Measurements from ENCODE around the gene LRTM2. TPM values are rescaled to one million over a fixed set of nuclear protein-coding genes. Genes with fewer than 3 reads are reported as not detected.

LRTM2 gene
- total RNA-seq, 1 experiment from 2014 or later = not detected

DNA sequence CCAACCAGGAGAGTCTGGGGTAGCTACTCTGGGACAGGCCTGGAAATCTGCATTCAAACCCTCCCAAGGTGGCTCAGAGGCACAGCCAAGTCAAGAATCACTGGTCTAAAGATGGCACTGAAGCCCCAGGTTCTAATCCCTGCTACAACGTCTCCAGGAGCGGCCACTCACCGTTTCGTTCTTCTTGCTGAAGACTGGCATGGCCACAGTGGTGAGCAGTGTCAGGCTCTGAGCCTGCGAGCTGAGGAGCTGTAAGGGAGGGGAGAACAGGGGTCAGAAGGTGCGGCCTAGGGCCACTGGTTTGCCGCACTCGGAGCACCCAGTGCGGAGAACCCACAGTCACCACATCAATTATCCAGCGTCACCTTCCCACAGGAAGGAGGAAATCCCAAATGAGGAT lies 59.3 kb downstream of the LRTM2 start:
- DNase-seq = no peak
- H3K27me3 ChIP-seq = no peaks in the 10 kb centered on the region

DNA sequence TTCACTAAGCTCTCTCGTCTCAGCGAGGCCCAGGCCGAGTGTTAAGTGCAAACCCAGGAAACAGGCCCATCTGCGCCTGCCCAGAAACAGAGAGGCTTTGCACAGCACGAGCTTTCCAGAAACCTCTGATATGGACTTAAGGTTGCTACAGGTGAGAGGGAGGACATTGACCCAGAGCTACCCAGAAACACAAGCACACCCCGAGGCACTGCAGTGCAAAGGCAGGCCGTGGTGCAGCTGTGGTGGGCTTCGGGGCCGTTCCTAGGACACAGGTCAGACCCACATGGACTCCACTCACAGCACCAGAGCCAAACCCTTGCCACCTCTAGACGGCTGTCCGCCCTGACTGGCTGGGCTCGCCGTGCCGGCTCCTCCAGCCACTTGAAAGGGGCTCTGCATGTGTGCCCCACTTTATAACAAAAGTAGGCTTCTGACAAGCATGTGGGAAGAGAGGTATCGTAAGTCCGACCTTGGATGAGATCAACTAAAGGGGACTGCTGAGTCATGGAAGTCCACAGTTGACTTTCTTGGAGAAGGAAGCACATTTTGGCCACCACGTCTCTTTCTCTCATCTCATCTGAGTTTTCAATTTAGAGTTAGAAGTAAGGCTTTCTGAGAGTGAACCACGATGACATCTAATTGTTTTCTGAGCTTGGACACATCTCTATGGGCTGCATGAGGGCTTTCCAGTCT lies 59.9 kb downstream of the LRTM2 start:
- no peaks in the 10 kb centered on the region for H3K4me1 ChIP-seq
- no peak overlapping the region for H3K27ac ChIP-seq
- H3K36me3 ChIP-seq = no peaks in the 10 kb centered on the region
- no peak overlapping the region for H3K4me3 ChIP-seq
- no peaks in the 10 kb centered on the region for H3K9me3 ChIP-seq (replicated peaks)
- no peaks in the 10 kb centered on the region for H3K27me3 ChIP-seq
- no peak for DNase-seq

More for the DNA sequence above, 59.3 kb downstream of the LRTM2 start:
- Histone ChIP-seq H3K9me3 (replicated peaks) (no peaks in the 10 kb centered on the region), H3K4me3 (no peak overlapping the region), H3K27ac (no peak overlapping the region), H3K4me1 (no peaks in the 10 kb centered on the region), H3K36me3 (no peaks in the 10 kb centered on the region)

DNA sequence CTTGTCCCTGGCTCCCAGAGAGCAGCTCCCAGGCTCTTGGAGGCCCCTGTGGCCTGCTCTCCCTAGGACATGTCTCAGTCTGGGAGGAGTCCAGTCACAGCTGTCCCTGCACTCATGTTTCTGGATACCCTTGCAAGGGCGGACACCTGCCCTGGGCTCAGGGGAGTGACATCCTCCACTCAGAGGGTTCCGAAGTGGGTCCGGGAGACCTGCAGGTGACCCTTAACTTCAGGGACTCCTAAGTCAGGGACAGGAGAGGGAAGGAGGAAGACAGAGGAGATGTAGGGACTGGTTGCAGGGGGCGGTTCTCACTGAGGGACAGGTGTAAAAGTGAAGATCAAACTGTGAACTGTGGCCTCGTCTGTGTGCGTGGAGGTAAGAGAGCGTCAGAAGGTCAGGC lies 60.5 kb downstream of the LRTM2 start:
- DNase-seq = no peak
- no peak overlapping the region for H3K4me3 ChIP-seq
- no peak overlapping the region for H3K27ac ChIP-seq
- H3K9me3 ChIP-seq (replicated peaks) = no peaks in the 10 kb centered on the region
- H3K4me1 ChIP-seq = no peaks in the 10 kb centered on the region
- no peaks in the 10 kb centered on the region for H3K27me3 ChIP-seq
- H3K36me3 ChIP-seq = no peaks in the 10 kb centered on the region

DNA sequence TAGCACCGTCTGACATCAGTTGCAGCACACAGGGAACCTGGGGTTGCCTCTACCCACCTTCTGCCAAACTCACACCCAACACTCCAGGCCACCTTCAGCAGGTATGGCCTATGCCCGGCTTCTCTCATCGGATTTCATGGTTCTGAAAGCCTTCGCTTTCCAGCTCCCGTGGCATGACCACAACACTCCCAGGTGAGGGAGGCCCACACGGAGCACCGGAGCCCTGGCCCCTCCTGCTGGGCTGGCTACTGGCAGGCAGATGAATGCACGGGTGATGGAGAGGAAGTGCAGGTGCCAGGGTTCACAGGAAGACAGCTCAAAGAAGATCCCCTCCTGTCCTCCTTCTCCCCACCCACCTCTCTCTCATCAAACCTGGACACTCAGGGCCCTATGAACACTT lies 60.9 kb downstream of the LRTM2 start:
- no peak for DNase-seq
- Histone ChIP-seq H3K36me3 (no peaks in the 10 kb centered on the region), H3K4me1 (no peaks in the 10 kb centered on the region), H3K4me3 (no peak overlapping the region), H3K27ac (no peak overlapping the region), H3K27me3 (no peaks in the 10 kb centered on the region), H3K9me3 (replicated peaks) (no peaks in the 10 kb centered on the region)

DNA sequence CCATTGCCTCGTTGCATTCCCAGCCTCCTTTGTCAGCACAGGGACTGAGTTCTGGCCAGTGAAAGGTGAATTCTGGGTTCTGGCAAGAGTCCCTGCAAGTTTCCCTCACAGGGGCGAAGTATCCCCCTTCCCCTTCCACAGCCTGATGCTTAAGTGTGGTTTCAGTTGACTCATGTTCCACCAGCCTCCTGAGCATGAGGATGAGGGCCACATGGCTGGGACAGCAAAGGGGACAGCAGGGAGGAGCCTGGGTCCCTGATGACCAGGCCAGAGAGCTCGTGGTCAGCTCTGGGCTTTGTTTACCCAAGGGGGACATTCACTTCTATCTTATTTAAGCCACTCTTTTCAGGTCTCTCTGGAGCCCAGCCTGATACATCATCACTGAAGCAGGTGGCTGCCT lies 61.6 kb downstream of the LRTM2 start:
- no peak for DNase-seq
- no peaks in the 10 kb centered on the region for H3K27me3 ChIP-seq
- no peak overlapping the region for H3K4me3 ChIP-seq
- H3K4me1 ChIP-seq = no peaks in the 10 kb centered on the region
- no peak overlapping the region for H3K27ac ChIP-seq
- H3K36me3 ChIP-seq = no peaks in the 10 kb centered on the region
- no peaks in the 10 kb centered on the region for H3K9me3 ChIP-seq (replicated peaks)

DNA sequence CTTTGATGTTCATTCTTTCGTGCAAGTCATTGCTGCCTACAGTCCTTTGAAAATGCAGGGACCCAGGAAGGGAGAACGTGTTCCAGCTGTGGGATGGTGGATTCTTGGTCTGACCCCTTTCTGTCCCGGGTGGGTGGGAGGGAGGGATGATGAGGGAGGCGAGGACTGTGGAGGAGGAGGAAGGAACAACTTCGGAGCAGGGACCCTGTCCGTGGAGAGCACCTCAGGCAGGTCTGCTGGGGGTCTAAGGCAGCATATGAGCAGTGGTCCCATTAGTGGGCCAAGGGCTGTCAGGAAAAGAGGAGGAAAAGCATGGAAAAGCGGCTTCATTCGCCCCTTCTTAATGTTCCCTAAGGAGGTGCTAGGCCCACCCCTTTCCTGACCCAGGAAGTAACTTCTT lies 62.0 kb downstream of the LRTM2 start:
- Histone ChIP-seq H3K9me3 (replicated peaks) (no peaks in the 10 kb centered on the region), H3K36me3 (no peaks in the 10 kb centered on the region), H3K4me3 (no peak overlapping the region), H3K27ac (no peak overlapping the region), H3K4me1 (no peaks in the 10 kb centered on the region), H3K27me3 (no peaks in the 10 kb centered on the region)
- DNase-seq = no peak

DNA sequence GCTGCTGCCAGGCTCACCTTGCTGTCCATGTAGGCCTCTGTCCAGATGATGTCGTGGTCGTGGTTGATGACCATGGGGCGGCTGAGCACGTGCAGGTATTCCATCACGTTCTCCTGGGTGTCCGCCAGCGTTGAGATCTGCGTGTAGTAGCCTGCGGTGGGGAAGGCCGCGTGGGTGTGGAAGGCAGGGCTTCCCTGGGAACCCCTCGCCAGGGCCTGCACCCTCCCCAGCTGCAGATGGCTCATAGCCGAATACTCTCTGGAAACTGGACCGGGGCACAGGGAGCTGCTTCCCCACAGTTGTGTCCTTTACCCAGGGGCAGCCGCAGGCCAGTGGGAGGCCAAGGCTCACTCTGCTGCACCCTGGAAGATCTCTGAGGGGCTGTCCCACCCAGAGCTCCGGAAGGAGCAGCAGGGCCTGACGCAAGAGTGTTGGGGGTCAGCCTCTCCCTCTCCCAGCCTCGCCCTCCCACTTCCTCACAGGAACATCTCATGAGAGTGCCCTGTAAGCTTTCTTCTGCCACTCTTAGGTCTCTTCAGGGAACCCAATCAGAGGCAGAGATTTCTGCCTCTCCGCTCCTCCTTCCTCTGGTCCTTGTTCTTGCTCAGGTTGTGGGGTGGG lies 62.6 kb downstream of the LRTM2 start:
- Histone ChIP-seq H3K9me3 (replicated peaks) (no peaks in the 10 kb centered on the region), H3K4me3 (no peak overlapping the region), H3K27me3 (no peaks in the 10 kb centered on the region), H3K4me1 (no peaks in the 10 kb centered on the region), H3K27ac (no peak overlapping the region), H3K36me3 (no peaks in the 10 kb centered on the region)
- no peak for DNase-seq

DNA sequence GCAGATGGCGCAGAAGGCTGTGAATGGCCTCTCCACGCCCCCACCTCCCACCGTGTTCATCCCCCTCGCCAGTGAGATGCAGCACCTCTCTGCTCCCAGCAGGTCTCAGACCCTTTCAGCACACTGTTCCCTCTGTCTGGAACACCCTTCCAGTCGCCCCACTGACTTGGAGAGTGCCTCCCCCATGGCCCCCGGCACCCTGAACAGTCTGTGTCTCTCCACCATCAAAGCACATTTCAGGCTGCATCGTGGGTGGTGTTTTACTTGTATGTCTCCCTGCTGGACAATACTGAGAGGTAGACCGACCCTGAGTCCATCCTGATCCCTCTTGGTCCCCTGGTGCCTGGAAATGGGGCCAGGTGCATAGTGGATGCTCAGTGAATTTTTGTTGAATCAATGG lies 63.1 kb downstream of the LRTM2 start:
- DNase-seq = no peak

DNA sequence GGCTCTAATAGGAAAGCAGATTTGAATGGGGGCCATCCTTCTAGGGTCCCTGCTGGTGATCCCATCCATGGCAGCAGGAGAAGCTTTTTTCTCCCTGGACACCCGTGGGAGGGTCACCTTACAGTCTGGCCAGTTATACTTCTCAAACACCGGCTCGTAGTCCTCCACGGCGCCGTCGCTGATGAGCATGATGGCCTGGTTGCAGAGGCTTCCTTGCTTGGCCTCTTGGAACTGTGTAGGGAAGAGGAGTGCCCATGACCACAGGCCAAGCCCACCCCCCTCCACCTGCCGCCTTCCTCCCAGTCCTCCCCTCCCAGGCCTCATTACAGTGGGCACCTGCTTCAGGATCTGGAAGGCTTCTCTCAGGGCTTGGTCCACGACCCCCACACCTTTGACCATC lies 64.3 kb downstream of the LRTM2 start:
- Histone ChIP-seq H3K4me1 (no peaks in the 10 kb centered on the region), H3K4me3 (no peak overlapping the region), H3K36me3 (no peaks in the 10 kb centered on the region), H3K27ac (no peak overlapping the region), H3K27me3 (no peaks in the 10 kb centered on the region), H3K9me3 (replicated peaks) (no peaks in the 10 kb centered on the region)
- DNase-seq = no peak

More for the DNA sequence above, 63.1 kb downstream of the LRTM2 start:
- H3K27me3 ChIP-seq = no peaks in the 10 kb centered on the region
- no peak overlapping the region for H3K27ac ChIP-seq
- no peaks in the 10 kb centered on the region for H3K9me3 ChIP-seq (replicated peaks)
- no peaks in the 10 kb centered on the region for H3K36me3 ChIP-seq
- H3K4me1 ChIP-seq = no peaks in the 10 kb centered on the region
- no peak overlapping the region for H3K4me3 ChIP-seq

DNA sequence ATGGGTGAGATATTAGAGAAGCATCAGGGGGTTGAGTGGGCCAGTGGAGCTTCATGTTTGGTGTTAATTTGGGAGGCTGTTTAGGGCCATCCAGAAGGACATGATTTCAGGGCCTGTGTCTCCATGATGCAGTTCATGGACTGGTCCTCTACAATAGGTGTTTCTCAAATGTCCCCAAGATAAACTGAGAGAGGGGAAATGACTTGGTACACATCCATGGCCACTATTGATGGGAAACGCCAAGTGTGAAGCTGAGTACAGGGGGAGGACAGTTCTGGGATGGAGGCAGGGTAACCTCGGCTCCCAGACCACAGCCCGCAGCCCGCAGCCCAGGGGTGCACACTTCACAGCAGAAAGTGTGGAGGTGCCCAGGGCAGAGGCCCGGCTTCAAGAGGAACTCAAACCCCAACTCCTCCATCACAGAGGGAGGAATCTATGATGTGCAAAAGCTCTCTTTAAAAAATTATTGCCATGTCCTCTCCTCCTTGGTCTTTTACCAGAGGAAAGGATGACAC lies 64.8 kb downstream of the LRTM2 start:
- H3K4me3 ChIP-seq = no peak overlapping the region
- H3K4me1 ChIP-seq = no peaks in the 10 kb centered on the region
- no peaks in the 10 kb centered on the region for H3K9me3 ChIP-seq (replicated peaks)
- H3K27ac ChIP-seq = no peak overlapping the region
- H3K27me3 ChIP-seq = no peaks in the 10 kb centered on the region
- no peak for DNase-seq
- no peaks in the 10 kb centered on the region for H3K36me3 ChIP-seq

DNA sequence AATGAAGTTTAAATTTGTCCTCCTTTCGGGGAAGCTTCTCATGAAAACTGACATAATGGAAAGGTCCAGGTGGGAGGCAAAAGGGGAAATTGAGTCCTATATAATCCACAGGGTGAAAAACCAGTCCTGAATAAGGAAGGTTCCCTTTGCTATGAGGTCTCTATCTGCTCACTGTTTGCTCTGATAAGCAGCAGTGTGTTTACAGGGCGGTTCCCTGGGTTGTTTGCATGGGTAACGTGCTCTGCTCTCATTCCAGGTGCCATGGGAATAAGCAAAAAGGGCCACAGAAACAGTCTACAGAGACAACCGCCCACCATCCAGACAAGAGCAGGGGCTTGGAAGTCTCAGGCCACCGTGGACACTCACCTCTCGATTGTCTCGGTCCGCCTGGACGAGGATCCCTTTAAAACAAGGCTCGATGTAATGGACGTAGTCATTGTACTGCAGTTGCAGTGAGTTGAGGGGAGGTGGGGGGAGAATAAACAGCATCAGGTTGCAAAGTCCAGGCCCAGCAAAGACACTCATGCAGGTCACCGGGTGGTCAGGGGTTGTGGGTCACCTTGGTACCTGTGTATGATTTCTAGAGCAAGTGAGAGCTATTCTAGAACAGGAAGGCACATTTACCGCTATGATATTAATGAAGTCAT lies 65.4 kb downstream of the LRTM2 start:
- Histone ChIP-seq H3K36me3 (no peaks in the 10 kb centered on the region), H3K4me3 (no peak overlapping the region), H3K27ac (no peak overlapping the region), H3K27me3 (no peaks in the 10 kb centered on the region), H3K4me1 (no peaks in the 10 kb centered on the region), H3K9me3 (replicated peaks) (no peaks in the 10 kb centered on the region)
- no peak for DNase-seq

Other genes with a start within 250 kb of the LRTM2 start
- 15.0 and 16.3 TPM in 2 replicates for gene FBXL14, start 226.0 kb upstream of the LRTM2 start, total RNA-seq (2014; rRNA removed; shearing (Covaris generic))
- 50.2 and 51.8 TPM in 2 replicates for gene WNT5B, start 191.3 kb upstream of the LRTM2 start, total RNA-seq (2014; rRNA removed; shearing (Covaris generic))
- gene ADIPOR2, start 129.5 kb upstream of the LRTM2 start, total RNA-seq (2014; rRNA removed; shearing (Covaris generic)) = 54.1 and 62.5 TPM in 2 replicates
- gene CACNA2D4, start 98.1 kb downstream of the LRTM2 start, total RNA-seq (2014; rRNA removed; shearing (Covaris generic)) = 2.7 and 3.6 TPM in 2 replicates
- gene DCP1B, start 183.9 kb downstream of the LRTM2 start, total RNA-seq (2014; rRNA removed; shearing (Covaris generic)) = 10.6 and 11.8 TPM in 2 replicates
- gene CACNA1C, start 232.4 kb downstream of the LRTM2 start, total RNA-seq (2014; rRNA removed; shearing (Covaris generic)) = not detected in 2 replicates

Data from SJCRH30 (cell line).